ENCODE measurements around the gene SCYGR8. TPM values are rescaled to one million over a fixed set of nuclear protein-coding genes. Genes with fewer than 3 reads are reported as not detected.

The SCYGR8 gene
- total RNA-seq, 1 experiment from 2014 or later = not detected

DNA sequence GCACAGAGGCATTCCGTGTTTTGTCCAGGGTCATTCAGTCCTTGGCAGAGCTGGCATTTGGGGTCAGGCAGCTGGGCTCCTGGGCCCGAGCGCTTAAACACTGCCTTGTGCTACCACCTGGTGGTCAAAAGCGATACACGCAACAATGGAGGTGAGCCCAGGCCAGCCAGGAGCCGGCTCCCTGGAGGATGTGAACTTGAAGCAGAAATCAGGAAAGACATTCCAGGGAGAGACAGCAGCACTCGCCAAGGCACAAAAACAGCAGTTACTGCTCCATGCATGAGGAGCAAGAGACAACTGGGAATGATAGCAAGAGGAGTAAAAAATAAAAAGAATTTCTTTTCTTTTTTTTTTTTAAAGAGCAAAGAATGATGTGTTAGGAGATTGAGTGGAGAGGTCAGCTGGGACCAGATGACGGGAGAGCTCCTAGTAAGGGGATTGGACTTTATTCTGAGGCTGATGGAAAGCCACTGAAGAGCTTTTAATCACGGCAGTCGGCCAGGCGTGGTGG is 20.7 kb downstream of the SCYGR8 start:
- peak; percentile 79 for DNase-seq (ENCODE audit: low spot score)
- POLR2A ChIA-PET (ENCODE audit: low non-redundant PET) = no interaction called here
- H3K4me1 ChIP-seq (ENCODE audit: insufficient read depth, low read length, poor library complexity, severe bottlenecking) = peaks cover 9% of the 10 kb centered on the region
- CTCF ChIA-PET = interaction anchor here (0.5 to 1.9 kb wide), 9 partner anchors 14 to 636 kb away, joined by 3 to 23 read pairs (median 5); no protein-coding TSS in a partner anchor
- TF ChIP-seq CTCF (conservative IDR thresholded peaks at IDR 0.05; ENCODE audit: low read depth, low read length) = peak; percentile 92
- no peak for TF ChIP-seq EZH2 (IDR thresholded peaks at IDR 0.05; ENCODE audit: borderline replicate concordance, low read depth, low read length, poor library complexity, severe bottlenecking)
- intact Hi-C loops (cut with micrococcal nuclease; ENCODE audit: unreplicated experiment) = loop anchor here (1.0 to 5.0 kb wide), 5 partner anchors 108 to 634 kb away; no protein-coding TSS in a partner anchor
- H3K9me3 ChIP-seq (ENCODE audit: low read depth, low read length, poor library complexity, severe bottlenecking) = no peaks in the 10 kb centered on the region
- no peak overlapping the region for H3K27ac ChIP-seq (ENCODE audit: low read depth, low read length, poor library complexity, severe bottlenecking)
- no peaks in the 10 kb centered on the region for H3K27me3 ChIP-seq (replicated peaks; ENCODE audit: insufficient read depth, low read depth, low read length, poor library complexity)
- H3K4me3 ChIP-seq (ENCODE audit: low read depth, low read length, poor library complexity, severe bottlenecking) = no peak overlapping the region
- no TSS peak for BruUV-seq (replicated peaks)
- no peaks in the 10 kb centered on the region for H3K36me3 ChIP-seq (ENCODE audit: insufficient read depth, low read length, poor library complexity, severe bottlenecking)

DNA sequence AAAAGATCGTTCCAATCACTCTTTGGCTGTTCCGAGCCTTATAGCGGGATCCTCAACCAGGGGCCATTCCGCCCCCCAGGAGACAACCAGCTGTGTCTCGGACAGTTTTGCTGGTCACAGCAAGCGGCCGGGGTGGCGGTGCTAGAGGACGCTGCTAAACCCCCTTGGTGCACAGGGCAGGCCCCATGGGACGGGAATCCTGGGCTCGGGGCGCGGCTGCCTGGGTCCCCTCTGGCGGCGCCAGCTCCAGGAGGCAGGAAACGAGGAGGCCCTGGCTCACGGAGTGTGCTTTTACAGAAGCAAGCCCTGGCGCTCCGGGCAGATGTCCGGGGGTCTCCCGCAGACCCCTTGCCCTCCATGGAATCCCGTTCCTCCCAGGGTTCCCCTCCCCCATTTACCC is 22.1 kb downstream of the SCYGR8 start:
- TF ChIP-seq EZH2 (IDR thresholded peaks at IDR 0.05; ENCODE audit: borderline replicate concordance, low read depth, low read length, poor library complexity, severe bottlenecking) (no peak), CTCF (conservative IDR thresholded peaks at IDR 0.05; ENCODE audit: low read depth, low read length) (no peak)
- ChIA-PET POLR2A (ENCODE audit: low non-redundant PET) (no interaction called here), CTCF (no interaction called here)
- DNase-seq (ENCODE audit: low spot score) = no peak
- H3K4me1 ChIP-seq (ENCODE audit: insufficient read depth, low read length, poor library complexity, severe bottlenecking) = peaks cover 7% of the 10 kb centered on the region
- H3K4me3 ChIP-seq (ENCODE audit: low read depth, low read length, poor library complexity, severe bottlenecking) = no peak overlapping the region
- H3K27ac ChIP-seq (ENCODE audit: low read depth, low read length, poor library complexity, severe bottlenecking) = no peak overlapping the region
- H3K27me3 ChIP-seq (replicated peaks; ENCODE audit: insufficient read depth, low read depth, low read length, poor library complexity) = no peaks in the 10 kb centered on the region
- BruUV-seq (replicated peaks) = no TSS peak
- intact Hi-C loops (cut with micrococcal nuclease; ENCODE audit: unreplicated experiment) = loop anchor here (2.0 to 5.0 kb wide), 4 partner anchors 109 to 636 kb away; no protein-coding TSS in a partner anchor
- H3K9me3 ChIP-seq (ENCODE audit: low read depth, low read length, poor library complexity, severe bottlenecking) = no peaks in the 10 kb centered on the region
- H3K36me3 ChIP-seq (ENCODE audit: insufficient read depth, low read length, poor library complexity, severe bottlenecking) = no peaks in the 10 kb centered on the region

DNA sequence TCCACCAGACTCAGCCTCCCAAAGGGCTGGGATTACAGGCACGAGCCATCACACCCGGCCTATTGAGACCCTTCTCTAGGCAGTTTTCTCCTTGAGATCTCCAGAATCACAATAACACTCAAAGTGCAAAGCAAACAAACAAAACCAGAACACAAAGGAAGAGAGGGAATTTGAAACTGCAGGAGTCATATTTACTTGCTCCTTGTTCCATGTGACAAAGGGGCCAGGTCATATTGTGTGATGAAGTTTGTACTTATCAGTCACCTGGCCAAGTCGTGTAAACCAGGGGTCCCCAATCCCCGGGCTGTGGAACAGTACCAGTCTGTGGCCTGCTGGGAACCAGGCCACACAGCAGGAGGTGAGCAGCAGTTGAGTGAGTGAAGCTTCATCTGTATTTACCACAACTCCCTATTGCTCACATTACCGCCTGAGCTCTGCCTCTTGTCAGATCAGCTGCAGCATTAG is 26.5 kb downstream of the SCYGR8 start:
- Histone ChIP-seq H3K36me3 (ENCODE audit: insufficient read depth, low read length, poor library complexity, severe bottlenecking) (no peaks in the 10 kb centered on the region), H3K4me3 (ENCODE audit: low read depth, low read length, poor library complexity, severe bottlenecking) (no peak overlapping the region), H3K27me3 (replicated peaks; ENCODE audit: insufficient read depth, low read depth, low read length, poor library complexity) (no peaks in the 10 kb centered on the region), H3K4me1 (ENCODE audit: insufficient read depth, low read length, poor library complexity, severe bottlenecking) (no peaks in the 10 kb centered on the region), H3K9me3 (ENCODE audit: low read depth, low read length, poor library complexity, severe bottlenecking) (no peaks in the 10 kb centered on the region), H3K27ac (ENCODE audit: low read depth, low read length, poor library complexity, severe bottlenecking) (no peak overlapping the region)
- BruUV-seq (replicated peaks) = no TSS peak
- DNase-seq (ENCODE audit: low spot score) = no peak
- TF ChIP-seq CTCF (conservative IDR thresholded peaks at IDR 0.05; ENCODE audit: low read depth, low read length) = no peak
- TF ChIP-seq EZH2 (IDR thresholded peaks at IDR 0.05; ENCODE audit: borderline replicate concordance, low read depth, low read length, poor library complexity, severe bottlenecking) = no peak
- intact Hi-C loops (cut with micrococcal nuclease; ENCODE audit: unreplicated experiment) = no loop called here
- ChIA-PET POLR2A (ENCODE audit: low non-redundant PET) (no interaction called here), CTCF (no interaction called here)
